HFF-Myc (cell line): ENCODE results near the gene SRGAP3.

ENCODE experiments used
- DNase-seq: peaks from one replicate; pipeline ENCODE4 v3.0.0-alpha.2; 2011; ENCODE audit warnings: low read depth; ENCODE audit errors: extremely low read depth
- H3K4me3 ChIP-seq: replicated peaks from 2 replicates; pipeline ENCODE4 v1.5.1; 2011; ENCODE audit warnings: low read depth, mild to moderate bottlenecking, control low read depth, low read length
- CTCF ChIP-seq: IDR thresholded peaks from 2 replicates; pipeline ENCODE4 v1.5.1; 2012; ENCODE audit warnings: mild to moderate bottlenecking, low read depth, low read length, control low read depth; ENCODE audit errors: missing control alignments

The SRGAP3 gene

GRCh38 chr3:9147215-9147895 is 102.1 kb downstream of the SRGAP3 start:
- no peak for TF ChIP-seq CTCF
- H3K4me3 ChIP-seq: no peak overlapping the region
- DNase-seq: no peak

- no peak for TF ChIP-seq CTCF
- H3K4me3 ChIP-seq: no peak overlapping the region
- DNase-seq: no peak
These were observed 102.9 kb downstream of the SRGAP3 start for GRCh38 chr3:9146367-9147071.

- no peak for TF ChIP-seq CTCF
- DNase-seq: no peak
- H3K4me3 ChIP-seq: no peak overlapping the region
These were observed 106.3 kb downstream of the SRGAP3 start for GRCh38 chr3:9143184-9143583.

- H3K4me3 ChIP-seq: no peak overlapping the region
- no peak for TF ChIP-seq CTCF
- no peak for DNase-seq
These were observed 107.1 kb downstream of the SRGAP3 start for GRCh38 chr3:9142362-9142761.

- no peak for TF ChIP-seq CTCF
- no peak for DNase-seq
- no peak overlapping the region for H3K4me3 ChIP-seq
These were observed 107.5 kb downstream of the SRGAP3 start for GRCh38 chr3:9141928-9142289.

- no peak for DNase-seq
- no peak overlapping the region for H3K4me3 ChIP-seq
- TF ChIP-seq CTCF: no peak
These were observed 110.1 kb downstream of the SRGAP3 start for GRCh38 chr3:9139366-9139765.
